COLO829 (cell line): ENCODE measurements around the gene BRINP1.

Experiments
- DNase-seq: peaks from one replicate; pipeline ENCODE4 v3.0.0; 2012; ENCODE audit warnings: low spot score

The BRINP1 gene

GRCh38 chr9:119126040-119126439 is 243.2 kb downstream of the BRINP1 start:
- no peak for DNase-seq

DNA sequence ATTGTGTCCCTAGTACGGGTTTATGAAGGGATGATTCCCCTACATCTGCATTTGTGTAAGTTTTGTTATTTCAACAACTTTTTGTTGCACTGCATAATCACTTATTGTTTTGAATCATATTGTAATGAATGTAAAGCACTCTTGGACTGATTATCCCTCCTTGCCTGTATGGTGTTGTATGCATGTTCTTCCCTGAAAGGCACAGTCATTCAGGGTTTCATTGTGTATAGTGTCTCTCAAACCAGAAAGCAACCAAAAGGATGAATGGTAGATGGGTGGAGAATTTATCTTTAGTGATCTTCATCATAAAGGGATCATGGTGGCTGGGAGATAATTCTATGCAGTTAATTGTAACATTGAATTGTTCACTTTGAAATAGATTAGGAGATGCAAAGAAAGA is 247.3 kb downstream of the BRINP1 start:
- no peak for DNase-seq

- DNase-seq: no peak
These were observed 251.8 kb downstream of the BRINP1 start for GRCh38 chr9:119117409-119117808.
